ENCODE measurements around the gene CLTA.

DNA sequence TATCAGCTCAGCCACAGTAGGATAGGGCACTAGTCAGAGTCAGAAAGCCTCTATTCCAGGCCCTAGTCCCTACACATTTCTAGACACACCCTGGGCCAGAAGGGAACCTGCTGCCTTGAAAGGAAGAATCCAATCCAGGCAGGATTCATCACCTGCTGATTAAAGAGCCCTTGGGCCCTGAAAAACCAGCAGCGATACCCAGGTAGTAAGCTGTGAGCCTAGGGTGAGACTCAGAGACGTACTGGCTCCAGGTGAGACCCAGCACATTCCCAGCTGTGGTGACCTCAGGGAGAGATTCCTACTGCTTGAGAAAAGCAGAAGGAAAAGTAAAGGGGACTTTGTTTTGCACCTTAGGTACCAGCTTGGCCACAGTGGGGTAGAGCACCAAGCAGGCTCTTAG lies 16.9 kb upstream of the CLTA start:
- TF ChIP-seq SIN3A (IDR thresholded peaks at IDR 0.05; ENCODE audit: borderline replicate concordance, insufficient read depth, low read depth, low read length): no peak
- TF ChIP-seq, protein P1, sequence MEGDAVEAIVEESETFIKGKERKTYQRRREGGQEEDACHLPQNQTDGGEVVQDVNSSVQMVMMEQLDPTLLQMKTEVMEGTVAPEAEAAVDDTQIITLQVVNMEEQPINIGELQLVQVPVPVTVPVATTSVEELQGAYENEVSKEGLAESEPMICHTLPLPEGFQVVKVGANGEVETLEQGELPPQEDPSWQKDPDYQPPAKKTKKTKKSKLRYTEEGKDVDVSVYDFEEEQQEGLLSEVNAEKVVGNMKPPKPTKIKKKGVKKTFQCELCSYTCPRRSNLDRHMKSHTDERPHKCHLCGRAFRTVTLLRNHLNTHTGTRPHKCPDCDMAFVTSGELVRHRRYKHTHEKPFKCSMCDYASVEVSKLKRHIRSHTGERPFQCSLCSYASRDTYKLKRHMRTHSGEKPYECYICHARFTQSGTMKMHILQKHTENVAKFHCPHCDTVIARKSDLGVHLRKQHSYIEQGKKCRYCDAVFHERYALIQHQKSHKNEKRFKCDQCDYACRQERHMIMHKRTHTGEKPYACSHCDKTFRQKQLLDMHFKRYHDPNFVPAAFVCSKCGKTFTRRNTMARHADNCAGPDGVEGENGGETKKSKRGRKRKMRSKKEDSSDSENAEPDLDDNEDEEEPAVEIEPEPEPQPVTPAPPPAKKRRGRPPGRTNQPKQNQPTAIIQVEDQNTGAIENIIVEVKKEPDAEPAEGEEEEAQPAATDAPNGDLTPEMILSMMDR (IDR thresholded peaks at IDR 0.05): no peak
